Panc1 (cell line): ENCODE data around the gene OTOF. TPM values are rescaled to one million over a fixed set of nuclear protein-coding genes. Genes with fewer than 3 reads are reported as not detected.

Source experiments
- ATAC-seq: fragments of 200-7000 bp; cut with Tn5 transposase; 2 replicates; pipeline ENCODE4 v1.9.1; 2020; ENCODE audit warnings: mild to moderate bottlenecking, moderate library complexity
- BruUV-seq: library from RNA; stranded (reverse); fragments of 400-500 nt; replicated peaks from 2 replicates; lab custom pipeline; 2021; lab: Mats Ljungman, UMichigan
- CTCF ChIA-PET: fragments of 300-600 bp; sonication (Branson Sonifier 250); formaldehyde crosslinking; loops from one replicate; lab custom pipeline; 2022; ENCODE audit warnings: antibody characterized with exemption; lab: Charles Lee
- POLR2A ChIA-PET: fragments of 300-600 bp; sonication (Branson Sonifier 250); formaldehyde crosslinking; loops from one replicate; lab custom pipeline; 2022; ENCODE audit warnings: antibody characterized with exemption; lab: Charles Lee
- DNase-seq: peaks from one replicate; pipeline ENCODE4 v3.0.0-alpha.2; 2010; ENCODE audit warnings: low read depth, low spot score
- H3K27ac ChIP-seq: 2 replicates; pipeline ENCODE4 v1.5.1; 2011; ENCODE audit warnings: mild to moderate bottlenecking, low read length, inconsistent platforms
- H3K27me3 ChIP-seq: fragments of 200-500 bp; sonication (Bioruptor generic); 2 replicates; pipeline ENCODE4 v1.6.0; 2014; ENCODE audit warnings: low read length, inconsistent platforms; ENCODE audit not compliant: control insufficient read depth, insufficient read depth
- H3K36me3 ChIP-seq: fragments of 200-500 bp; sonication (Bioruptor generic); 2 replicates; pipeline ENCODE4 v1.5.1; 2014; ENCODE audit warnings: inconsistent platforms, mild to moderate bottlenecking, low read length, moderate library complexity; ENCODE audit not compliant: control insufficient read depth, insufficient read depth
- H3K4me1 ChIP-seq: 2 replicates; pipeline ENCODE4 v1.5.1; 2011; ENCODE audit warnings: inconsistent platforms, mild to moderate bottlenecking, low read length, moderate library complexity; ENCODE audit not compliant: control insufficient read depth, insufficient read depth
- H3K4me3 ChIP-seq, 2 experiments: 2 replicates each; pipeline ENCODE4 v1.5.1; 2011 to 2012; ENCODE audit warnings: low read depth in 2 of 2, low read length in 2 of 2, mild to moderate bottlenecking in 2 of 2, inconsistent platforms in 1 of 2, moderate library complexity in 1 of 2
- H3K9me3 ChIP-seq: fragments of 200-500 bp; sonication (Bioruptor generic); 2 replicates; pipeline ENCODE4 v1.5.1; 2014; ENCODE audit warnings: low read depth, mild to moderate bottlenecking, inconsistent platforms, low read length, moderate library complexity; ENCODE audit not compliant: control insufficient read depth, insufficient read depth
- POLR2AphosphoS5 ChIP-seq: IDR thresholded peaks from 2 replicates; pipeline ENCODE4 v1.6.1; 2012; ENCODE audit warnings: mild to moderate bottlenecking, low read depth, low read length, moderate library complexity
- SIN3A ChIP-seq: IDR thresholded peaks from 2 replicates; pipeline ENCODE4 v1.6.1; 2012; ENCODE audit warnings: low read depth, mild to moderate bottlenecking, low read length, moderate library complexity, borderline replicate concordance; ENCODE audit not compliant: insufficient read depth
- TCF7L2 ChIP-seq: IDR thresholded peaks from 2 replicates; pipeline ENCODE4 v1.6.1; 2011; ENCODE audit warnings: mild to moderate bottlenecking, low read depth, low read length, inconsistent platforms
- in situ Hi-C: cut with HindIII; loops from 2 replicates; pipeline ENCODE4 v1.10.0; 2016; ENCODE audit warnings: low sequenced_read_pairs, low pct_unique_long_range_greater_than_20kb
- intact Hi-C: fragments of 100-400 bp; cut with micrococcal nuclease; formaldehyde crosslinking; loops from one replicate; pipeline ENCODE4 v1.10.0; 2022; ENCODE audit not compliant: unreplicated experiment
- total RNA-seq: library from RNA; stranded (reverse); gene quantifications from one replicate; pipeline ENCODE4 v1.2.1, GENCODE V29; 2021; ENCODE audit not compliant: unreplicated experiment
- TF ChIP-seq, protein P1 (sequence below), 2 experiments: IDR thresholded peaks; 2 replicates each; pipeline ENCODE4 v1.6.1; 2011 to 2012; ENCODE audit warnings: low read depth in 2 of 2, control low read depth in 1 of 2, low read length in 1 of 2, mild to moderate bottlenecking in 1 of 2, moderate library complexity in 1 of 2; ENCODE audit not compliant: insufficient read depth in 1 of 2
- TF ChIP-seq, protein P2 (sequence below): fragments of 450-650 bp; IDR thresholded peaks from 2 replicates; pipeline ENCODE4 v1.5.1; 2017; ENCODE audit warnings: mild to moderate bottlenecking

OTOF gene
- total RNA-seq, 1 experiment from 2014 or later = 0.41 TPM

DNA sequence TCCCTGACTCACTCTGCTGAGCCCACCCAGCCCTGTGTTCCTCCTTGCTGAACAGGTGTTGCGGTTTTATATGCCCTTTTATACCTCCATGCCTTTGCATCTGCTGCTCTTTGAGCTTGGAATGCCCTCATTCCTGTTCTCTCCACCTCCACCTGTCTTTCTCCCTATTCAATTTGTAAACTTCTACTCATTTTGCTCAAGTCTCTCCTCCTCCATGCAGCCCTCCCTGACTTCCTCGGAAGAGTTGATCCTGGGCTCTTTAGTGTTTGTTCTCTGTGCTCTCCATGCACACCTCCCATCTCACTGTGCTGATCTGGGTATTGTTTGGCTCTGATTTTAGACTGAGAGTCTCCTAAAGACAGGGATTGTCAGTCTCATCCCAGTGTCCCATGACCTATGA lies 7.2 kb upstream of the OTOF start:
- intact Hi-C loops (no loop called here), in situ Hi-C loops (no loop called here)
- H3K9me3 ChIP-seq = no peaks in the 10 kb centered on the region
- H3K27me3 ChIP-seq = no peaks in the 10 kb centered on the region
- BruUV-seq = no TSS peak
- CTCF ChIA-PET = no interaction called here
- H3K27ac ChIP-seq = no peak overlapping the region
- TF ChIP-seq SIN3A = no peak
- no peak for TF ChIP-seq TCF7L2
- TF ChIP-seq, protein P1, sequence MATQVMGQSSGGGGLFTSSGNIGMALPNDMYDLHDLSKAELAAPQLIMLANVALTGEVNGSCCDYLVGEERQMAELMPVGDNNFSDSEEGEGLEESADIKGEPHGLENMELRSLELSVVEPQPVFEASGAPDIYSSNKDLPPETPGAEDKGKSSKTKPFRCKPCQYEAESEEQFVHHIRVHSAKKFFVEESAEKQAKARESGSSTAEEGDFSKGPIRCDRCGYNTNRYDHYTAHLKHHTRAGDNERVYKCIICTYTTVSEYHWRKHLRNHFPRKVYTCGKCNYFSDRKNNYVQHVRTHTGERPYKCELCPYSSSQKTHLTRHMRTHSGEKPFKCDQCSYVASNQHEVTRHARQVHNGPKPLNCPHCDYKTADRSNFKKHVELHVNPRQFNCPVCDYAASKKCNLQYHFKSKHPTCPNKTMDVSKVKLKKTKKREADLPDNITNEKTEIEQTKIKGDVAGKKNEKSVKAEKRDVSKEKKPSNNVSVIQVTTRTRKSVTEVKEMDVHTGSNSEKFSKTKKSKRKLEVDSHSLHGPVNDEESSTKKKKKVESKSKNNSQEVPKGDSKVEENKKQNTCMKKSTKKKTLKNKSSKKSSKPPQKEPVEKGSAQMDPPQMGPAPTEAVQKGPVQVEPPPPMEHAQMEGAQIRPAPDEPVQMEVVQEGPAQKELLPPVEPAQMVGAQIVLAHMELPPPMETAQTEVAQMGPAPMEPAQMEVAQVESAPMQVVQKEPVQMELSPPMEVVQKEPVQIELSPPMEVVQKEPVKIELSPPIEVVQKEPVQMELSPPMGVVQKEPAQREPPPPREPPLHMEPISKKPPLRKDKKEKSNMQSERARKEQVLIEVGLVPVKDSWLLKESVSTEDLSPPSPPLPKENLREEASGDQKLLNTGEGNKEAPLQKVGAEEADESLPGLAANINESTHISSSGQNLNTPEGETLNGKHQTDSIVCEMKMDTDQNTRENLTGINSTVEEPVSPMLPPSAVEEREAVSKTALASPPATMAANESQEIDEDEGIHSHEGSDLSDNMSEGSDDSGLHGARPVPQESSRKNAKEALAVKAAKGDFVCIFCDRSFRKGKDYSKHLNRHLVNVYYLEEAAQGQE (IDR thresholded peaks at IDR 0.05; ENCODE audit: insufficient read depth in 1 of 2, low read depth in 2 of 2, low read length in 1 of 2) = no peak
- TF ChIP-seq, protein P2, sequence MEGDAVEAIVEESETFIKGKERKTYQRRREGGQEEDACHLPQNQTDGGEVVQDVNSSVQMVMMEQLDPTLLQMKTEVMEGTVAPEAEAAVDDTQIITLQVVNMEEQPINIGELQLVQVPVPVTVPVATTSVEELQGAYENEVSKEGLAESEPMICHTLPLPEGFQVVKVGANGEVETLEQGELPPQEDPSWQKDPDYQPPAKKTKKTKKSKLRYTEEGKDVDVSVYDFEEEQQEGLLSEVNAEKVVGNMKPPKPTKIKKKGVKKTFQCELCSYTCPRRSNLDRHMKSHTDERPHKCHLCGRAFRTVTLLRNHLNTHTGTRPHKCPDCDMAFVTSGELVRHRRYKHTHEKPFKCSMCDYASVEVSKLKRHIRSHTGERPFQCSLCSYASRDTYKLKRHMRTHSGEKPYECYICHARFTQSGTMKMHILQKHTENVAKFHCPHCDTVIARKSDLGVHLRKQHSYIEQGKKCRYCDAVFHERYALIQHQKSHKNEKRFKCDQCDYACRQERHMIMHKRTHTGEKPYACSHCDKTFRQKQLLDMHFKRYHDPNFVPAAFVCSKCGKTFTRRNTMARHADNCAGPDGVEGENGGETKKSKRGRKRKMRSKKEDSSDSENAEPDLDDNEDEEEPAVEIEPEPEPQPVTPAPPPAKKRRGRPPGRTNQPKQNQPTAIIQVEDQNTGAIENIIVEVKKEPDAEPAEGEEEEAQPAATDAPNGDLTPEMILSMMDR = no peak
- TF ChIP-seq POLR2AphosphoS5 = no peak
- no peaks in the 10 kb centered on the region for H3K4me1 ChIP-seq
- POLR2A ChIA-PET = no interaction called here
- H3K36me3 ChIP-seq = no peaks in the 10 kb centered on the region
- no peak for ATAC-seq
- H3K4me3 ChIP-seq = no peak overlapping the region
- DNase-seq = no peak

DNA sequence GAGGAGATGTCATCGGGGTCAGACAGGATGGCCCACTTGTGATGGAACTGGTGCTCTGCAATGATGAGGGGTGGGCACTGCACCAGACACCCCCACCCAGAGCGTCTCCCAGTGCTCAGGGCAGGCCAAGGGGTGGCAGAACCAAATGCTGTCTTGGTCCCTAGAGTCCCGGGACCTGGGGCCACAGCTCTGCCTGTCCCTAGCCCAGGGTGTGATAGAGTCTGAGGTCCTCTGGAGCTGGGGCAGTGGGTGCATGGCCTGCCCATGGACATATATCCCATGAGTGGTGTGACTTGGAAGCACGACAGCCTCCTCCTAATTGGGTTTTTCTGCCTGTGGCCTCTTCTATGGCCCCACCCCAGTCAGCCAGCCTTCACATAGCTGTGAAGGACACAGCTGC lies 6.7 kb upstream of the OTOF start:
- Histone ChIP-seq H3K4me1 (no peaks in the 10 kb centered on the region), H3K9me3 (no peaks in the 10 kb centered on the region), H3K36me3 (no peaks in the 10 kb centered on the region), H3K4me3 (no peak overlapping the region), H3K27me3 (no peaks in the 10 kb centered on the region), H3K27ac (no peak overlapping the region)
- DNase-seq = no peak
- TF ChIP-seq, protein P1 (IDR thresholded peaks at IDR 0.05; ENCODE audit: insufficient read depth in 1 of 2, low read depth in 2 of 2, low read length in 1 of 2) = no peak
- TF ChIP-seq, protein P2 = no peak
- no peak for TF ChIP-seq POLR2AphosphoS5
- BruUV-seq = no TSS peak
- ATAC-seq = no peak
- intact Hi-C loops (no loop called here), in situ Hi-C loops (no loop called here)
- POLR2A ChIA-PET = no interaction called here
- CTCF ChIA-PET = no interaction called here
